Astrocyte of the spinal cord (primary cell): ENCODE measurements around the gene AFAP1L1.
A peak's percentile ranks its signal among the peaks of the same experiment; 100 is the strongest.

Experiments used
- DNase-seq: peaks from one replicate; pipeline ENCODE4 v3.0.0; 2011; ENCODE audit warnings: low read depth, low spot score
- H3K4me3 ChIP-seq: 2 replicates; pipeline ENCODE4 v1.5.1; 2011; ENCODE audit warnings: low read depth, mild to moderate bottlenecking, low read length, moderate library complexity
- in situ Hi-C: cut with HindIII; loops from 2 replicates; pipeline ENCODE4 v1.10.0; 2017; ENCODE audit warnings: low sequenced_read_pairs
- TF ChIP-seq, protein P1 (sequence below): IDR thresholded peaks from 2 replicates; pipeline ENCODE4 v1.5.1; 2012; ENCODE audit warnings: low read depth, mild to moderate bottlenecking, low read length, inconsistent platforms

Gene AFAP1L1

GRCh38 chr5:149345147-149345891 is 73.7 kb downstream of the AFAP1L1 start, which contains the start of gene GRPEL2:
Gene GRPEL2, plus strand, starts transcription at chr5:149345499. Its CDS starts 41 bp downstream, at chr5:149345540.
- TF ChIP-seq, protein P1, sequence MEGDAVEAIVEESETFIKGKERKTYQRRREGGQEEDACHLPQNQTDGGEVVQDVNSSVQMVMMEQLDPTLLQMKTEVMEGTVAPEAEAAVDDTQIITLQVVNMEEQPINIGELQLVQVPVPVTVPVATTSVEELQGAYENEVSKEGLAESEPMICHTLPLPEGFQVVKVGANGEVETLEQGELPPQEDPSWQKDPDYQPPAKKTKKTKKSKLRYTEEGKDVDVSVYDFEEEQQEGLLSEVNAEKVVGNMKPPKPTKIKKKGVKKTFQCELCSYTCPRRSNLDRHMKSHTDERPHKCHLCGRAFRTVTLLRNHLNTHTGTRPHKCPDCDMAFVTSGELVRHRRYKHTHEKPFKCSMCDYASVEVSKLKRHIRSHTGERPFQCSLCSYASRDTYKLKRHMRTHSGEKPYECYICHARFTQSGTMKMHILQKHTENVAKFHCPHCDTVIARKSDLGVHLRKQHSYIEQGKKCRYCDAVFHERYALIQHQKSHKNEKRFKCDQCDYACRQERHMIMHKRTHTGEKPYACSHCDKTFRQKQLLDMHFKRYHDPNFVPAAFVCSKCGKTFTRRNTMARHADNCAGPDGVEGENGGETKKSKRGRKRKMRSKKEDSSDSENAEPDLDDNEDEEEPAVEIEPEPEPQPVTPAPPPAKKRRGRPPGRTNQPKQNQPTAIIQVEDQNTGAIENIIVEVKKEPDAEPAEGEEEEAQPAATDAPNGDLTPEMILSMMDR = no peak
- in situ Hi-C loops = no loop called here
- DNase-seq = peak; percentile 97
- H3K4me3 ChIP-seq = peak within 1 kb of the TSS; percentile 65

DNA sequence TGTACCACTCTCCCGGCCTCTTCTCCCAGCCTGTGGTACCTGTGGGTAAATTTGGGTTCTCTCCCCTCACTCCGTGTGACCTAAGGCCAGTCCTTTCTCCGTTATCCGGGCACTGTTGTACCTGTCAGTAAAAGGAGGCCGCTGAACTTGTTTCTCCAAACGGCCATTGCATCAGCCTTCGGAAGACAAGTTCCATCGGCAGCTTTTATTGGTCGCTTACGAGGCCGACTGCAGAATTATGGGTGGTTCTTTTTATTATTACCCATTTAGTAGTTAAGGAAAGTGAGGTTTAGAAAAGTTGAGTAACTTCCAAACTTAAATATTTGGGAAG is 74.2 kb downstream of the AFAP1L1 start:
- in situ Hi-C loops = no loop called here
- DNase-seq = peak; percentile 44

GRCh38 chr5:149348518-149348917 is 76.9 kb downstream of the AFAP1L1 start:
- no peak overlapping the region for H3K4me3 ChIP-seq
- in situ Hi-C loops = no loop called here
- TF ChIP-seq, protein P1 = no peak
- DNase-seq = no peak

More for the DNA sequence above, 74.2 kb downstream of the AFAP1L1 start:
- peak overlapping the region; percentile 65 for H3K4me3 ChIP-seq
- TF ChIP-seq, protein P1 = no peak

- no peak for DNase-seq
- TF ChIP-seq, protein P1 = no peak
- no peak overlapping the region for H3K4me3 ChIP-seq
- in situ Hi-C loops = no loop called here
Measured at GRCh38 chr5:149349382-149349781, 77.7 kb downstream of the AFAP1L1 start.

- DNase-seq = no peak
- TF ChIP-seq, protein P1 = no peak
- H3K4me3 ChIP-seq = no peak overlapping the region
- in situ Hi-C loops = no loop called here
Measured at GRCh38 chr5:149352169-149352568, 80.5 kb downstream of the AFAP1L1 start.

- no peak for DNase-seq
- in situ Hi-C loops = no loop called here
- TF ChIP-seq, protein P1 = no peak
- H3K4me3 ChIP-seq = no peak overlapping the region
Measured at GRCh38 chr5:149353911-149354310, 82.3 kb downstream of the AFAP1L1 start.
